Measurements from ENCODE around the gene CLEC19A.
A peak's percentile ranks its signal among the peaks of the same experiment; 100 is the strongest.
"Not testable (repeated sequence)": the region's sequence is repeated elsewhere in the genome, so short reads cannot be mapped to it uniquely, and the experiment has no call there.

CLEC19A gene

GRCh38 chr16:19287241-19287640, 1.7 kb downstream of the CLEC19A start:
- DNase-seq, result no peak

- no peak for DNase-seq
Measured at GRCh38 chr16:19288872-19289799, 3.6 kb downstream of the CLEC19A start.

DNA sequence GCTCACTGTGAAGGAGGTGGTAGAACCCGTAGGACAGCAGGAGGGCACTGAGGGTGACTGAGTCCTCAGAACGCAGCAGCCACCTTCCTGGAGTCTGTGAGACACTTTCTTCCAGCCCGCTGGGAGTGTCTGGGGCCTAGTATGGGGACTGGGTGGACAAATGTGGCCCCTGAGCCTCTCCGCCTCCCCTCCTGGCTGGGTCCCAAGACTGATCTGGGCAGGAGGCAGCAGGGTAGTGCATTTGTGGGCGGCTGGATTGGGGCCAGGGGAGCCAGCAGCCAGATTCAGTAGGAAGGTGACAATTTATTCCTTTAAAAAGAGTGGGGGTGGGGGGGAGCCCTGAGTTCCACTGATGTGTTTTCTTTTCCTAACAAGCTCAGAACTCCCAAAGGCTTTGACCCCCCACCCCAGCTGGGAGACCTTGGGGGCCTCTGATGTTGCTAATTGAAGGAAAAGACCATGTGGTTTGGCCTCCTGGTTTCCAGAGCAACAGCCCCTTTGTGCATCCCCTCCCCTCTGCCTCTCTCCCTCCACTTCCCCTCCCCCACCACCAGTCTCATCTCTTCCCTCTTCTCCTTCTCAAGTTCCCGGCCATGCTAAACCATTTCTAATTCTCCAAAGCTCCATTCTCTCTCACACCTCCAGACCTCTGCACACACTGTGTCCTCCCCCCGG, 4.4 kb downstream of the CLEC19A start:
- no peak for DNase-seq

GRCh38 chr16:19290860-19291259, 5.3 kb downstream of the CLEC19A start:
- DNase-seq, result no peak

DNA sequence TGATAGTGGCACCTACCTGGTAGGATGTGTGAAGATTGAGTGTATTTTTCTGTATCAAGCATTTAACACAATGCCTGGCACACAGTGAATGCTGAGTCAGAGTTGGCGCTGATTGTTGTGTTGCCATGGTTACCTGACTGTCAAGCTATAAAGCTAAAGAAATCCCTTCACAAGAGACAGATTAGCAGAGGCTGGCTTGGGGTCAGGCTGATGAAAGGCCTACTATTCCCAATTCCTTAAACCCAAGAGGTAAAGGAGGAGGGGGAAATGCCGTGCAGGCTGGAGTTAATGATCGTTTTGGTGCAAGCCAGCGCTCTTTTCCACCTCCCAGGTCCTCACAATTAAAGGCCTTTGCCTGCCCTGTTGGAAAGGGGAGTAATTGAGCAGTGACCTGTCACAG, 5.9 kb downstream of the CLEC19A start:
- DNase-seq, result no peak

DNA sequence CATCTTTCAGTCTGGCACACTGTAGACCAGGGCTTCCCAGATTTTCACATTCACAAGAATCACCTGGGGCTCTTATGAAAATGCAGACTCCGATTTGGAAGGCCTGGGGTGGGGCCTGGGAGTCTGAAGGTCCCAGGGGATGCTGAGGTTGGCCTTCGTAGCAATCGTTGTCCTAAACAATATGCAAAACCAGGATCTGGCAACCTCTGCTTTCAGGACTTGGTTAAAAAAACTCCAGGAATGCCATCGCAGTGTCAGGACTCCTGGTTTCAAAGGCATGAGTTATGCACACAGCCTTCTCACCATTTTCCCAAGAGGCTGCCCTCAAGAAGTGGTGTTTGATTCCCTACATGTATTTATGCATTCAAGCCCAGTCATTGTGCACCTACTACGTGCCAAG, 6.7 kb downstream of the CLEC19A start:
- DNase-seq, result no peak

DNA sequence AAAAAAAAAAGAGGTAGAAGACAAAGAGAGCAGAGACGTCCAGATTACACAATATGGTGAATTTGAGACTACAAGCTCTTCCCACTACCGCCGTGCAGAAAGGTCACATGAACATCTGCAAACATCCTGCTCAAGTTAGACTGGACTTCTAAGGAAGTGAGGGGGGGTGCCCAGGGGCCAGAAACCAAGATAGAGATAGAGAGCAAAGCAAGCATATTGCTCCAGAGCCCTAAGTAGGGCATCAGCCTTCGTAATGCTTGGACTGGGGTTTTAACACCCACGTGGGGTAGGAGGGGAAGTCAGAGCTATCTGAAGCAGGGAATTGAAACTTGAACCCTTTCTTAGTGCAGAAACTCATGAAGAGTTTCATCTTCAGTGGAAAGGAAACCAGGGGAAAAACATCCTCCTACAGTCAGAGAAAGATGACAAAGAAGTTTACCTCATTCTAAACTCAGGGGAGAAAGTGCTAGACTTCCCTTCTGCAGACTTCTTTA, 8.7 kb downstream of the CLEC19A start:
- DNase-seq, result peak; percentile 6

DNA sequence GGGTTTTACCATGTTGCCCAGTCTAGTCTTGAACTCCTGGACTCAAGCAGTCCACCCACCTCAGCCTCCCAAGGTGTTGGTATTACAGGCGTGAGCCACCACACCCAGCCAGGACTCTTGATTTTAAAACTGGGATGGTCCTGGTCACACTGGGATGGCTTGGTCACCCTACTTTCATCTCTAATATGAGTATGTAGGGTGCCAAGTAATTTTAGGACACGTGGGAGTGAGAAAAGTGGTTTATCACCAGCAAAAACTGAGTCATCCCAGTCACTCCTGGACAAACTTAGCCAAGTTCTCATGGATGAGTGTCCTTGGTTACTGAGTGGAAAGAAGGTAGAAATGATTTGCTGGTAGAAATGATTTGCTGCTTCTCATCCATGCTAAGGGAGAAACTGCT, 9.9 kb downstream of the CLEC19A start:
- DNase-seq, result no peak

- no peak for DNase-seq
Measured at GRCh38 chr16:19297454-19297853, 11.9 kb downstream of the CLEC19A start.

- DNase-seq, result no peak
Measured at GRCh38 chr16:19299565-19299964, 14.0 kb downstream of the CLEC19A start.

GRCh38 chr16:19301931-19302330, 16.4 kb downstream of the CLEC19A start:
- DNase-seq, result no peak

DNA sequence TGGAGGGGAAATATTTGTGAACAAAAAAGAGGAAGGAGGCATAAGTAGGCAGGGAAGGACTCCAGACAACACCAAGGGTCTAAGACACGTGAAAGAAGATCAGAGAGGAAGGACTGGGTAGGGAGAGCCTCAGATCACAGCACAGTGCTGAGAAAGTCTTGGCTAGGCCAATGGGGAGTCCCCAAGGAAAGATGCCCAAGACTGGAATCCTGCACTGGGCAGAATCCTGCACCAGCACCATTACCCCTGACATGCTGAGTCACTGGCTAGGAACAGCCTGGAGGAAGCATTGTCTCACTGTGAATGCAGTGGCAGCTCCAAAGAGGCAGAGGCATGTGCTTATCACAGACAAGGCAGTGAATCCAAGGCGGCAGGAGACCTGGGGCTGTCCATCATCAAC, 19.2 kb downstream of the CLEC19A start:
- no peak for DNase-seq

DNA sequence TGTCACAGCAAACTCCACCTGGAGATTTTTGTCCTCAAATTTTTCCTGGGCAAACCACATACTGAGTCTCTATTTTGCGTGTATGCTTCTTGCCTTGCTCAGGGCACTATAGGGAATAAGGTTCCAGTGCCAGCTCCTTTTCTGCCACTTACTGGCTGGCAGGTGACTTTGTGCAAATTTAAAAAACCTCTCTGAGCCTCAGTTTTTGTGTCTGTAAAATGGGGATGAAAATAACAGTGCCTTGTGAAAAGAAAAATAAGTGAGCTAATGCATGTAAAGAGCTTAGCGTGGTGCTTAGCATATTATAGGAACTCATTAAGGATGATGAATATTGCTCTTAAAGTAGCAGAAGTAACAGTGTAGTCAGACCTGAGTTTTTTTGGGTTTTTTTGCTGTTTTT, 19.9 kb downstream of the CLEC19A start:
- no peak for DNase-seq

GRCh38 chr16:19307587-19308241, 22.2 kb downstream of the CLEC19A start:
- no peak for DNase-seq

GRCh38 chr16:19308392-19308791, 22.9 kb downstream of the CLEC19A start:
- no peak for DNase-seq

DNA sequence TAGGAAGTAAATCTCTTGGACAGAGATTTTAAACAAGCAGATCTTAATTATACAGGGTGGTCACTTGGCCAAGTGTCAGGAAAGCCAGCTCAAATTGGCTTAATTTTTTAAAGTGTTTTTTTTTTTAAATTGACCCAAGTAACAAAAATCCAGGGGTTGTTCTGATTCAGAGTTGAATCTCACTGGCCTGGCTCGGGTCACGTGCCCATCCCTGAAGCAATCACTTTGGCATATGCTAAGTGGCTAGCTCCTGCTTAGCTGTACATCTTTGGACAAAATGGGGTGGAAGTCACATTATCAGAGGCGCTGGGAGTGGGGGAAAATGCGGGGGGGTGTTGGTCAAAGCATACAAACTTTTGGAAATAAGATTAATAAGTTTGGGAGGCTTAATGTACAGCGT, 23.6 kb downstream of the CLEC19A start:
- no peak for DNase-seq

DNA sequence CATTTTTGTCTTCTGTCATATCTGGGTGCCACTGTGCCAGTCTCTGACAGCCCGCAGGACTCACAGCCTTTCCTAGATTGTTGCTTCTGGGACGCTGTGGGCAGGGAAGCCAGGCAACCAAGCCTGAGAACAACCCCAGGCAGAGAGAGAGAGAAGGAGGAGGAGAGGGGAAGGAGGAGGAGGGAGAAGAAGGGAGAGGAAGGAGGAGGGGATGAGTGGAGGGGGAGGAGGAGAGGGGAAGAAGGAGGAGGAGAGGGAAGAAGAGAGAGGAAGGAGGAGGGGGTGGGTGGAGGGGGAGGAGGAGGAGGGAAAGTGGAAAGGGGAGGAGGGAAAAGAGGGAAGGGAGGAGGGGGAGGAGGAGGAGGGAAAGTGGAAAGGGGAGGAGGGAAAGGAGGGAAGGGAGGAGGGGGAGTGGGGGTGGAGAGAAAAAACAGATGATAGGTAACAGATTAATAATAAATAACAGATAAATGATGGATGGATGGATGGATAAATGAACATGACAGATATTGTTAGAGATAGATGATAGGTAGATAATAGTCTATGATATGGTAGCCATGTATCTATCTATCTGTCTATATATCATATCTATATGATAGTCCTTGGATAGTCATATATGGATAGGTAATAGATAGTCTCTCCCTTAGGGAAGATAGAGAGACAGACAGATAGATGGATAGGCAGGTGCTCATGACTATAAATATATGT, 29.3 kb downstream of the CLEC19A start:
- no peak for DNase-seq

DNA sequence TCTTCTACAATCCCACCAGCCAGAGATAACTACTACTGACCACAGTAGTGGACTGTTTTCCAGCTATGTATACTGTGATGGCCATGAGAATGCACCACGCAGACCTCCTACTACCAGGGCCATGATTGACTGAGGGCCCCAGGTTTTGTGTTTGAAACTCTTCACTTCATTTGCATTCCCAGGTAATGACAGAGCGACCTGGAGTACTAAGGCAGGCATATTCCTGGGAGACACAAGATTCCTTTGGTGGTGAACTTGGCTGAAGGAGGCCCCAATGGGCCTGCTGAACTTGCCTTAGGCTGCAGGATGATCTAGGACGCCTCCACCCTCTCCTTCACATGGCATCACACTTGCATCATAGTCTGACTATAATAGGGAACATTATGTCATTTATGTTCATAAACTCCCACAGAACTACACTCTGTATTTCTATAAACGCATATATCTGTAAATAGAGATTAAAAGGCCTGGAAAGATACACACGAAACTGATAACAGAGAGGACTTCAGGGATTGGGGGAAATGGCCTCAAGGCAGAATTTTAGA, 30.4 kb downstream of the CLEC19A start:
- no peak for DNase-seq

- DNase-seq, result no peak
Measured at GRCh38 chr16:19316846-19317245, 31.3 kb downstream of the CLEC19A start.

DNA sequence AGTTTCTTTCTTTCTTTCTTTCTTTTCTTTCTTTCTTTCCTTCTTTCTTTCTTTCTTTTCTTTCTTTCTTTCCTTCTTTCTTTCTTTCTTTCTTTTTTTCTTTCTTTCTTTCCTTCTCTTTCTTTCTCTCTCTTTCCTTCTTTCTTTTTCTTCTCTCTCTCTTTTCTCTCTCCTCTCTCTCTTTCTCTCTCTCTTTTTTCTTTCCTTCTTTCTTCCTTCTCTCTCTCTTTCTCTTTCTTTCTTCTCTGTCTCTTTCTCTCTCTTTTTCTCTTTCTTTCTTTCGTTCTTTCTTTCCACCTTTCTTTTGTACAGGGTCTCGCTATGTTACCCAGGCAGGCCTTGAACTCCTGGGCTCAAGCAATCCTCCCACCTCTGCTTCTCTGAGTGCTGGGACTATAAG, 35.7 kb downstream of the CLEC19A start:
- not testable (repeated sequence) for DNase-seq

- no peak for DNase-seq
Measured at GRCh38 chr16:19323596-19323995, 38.1 kb downstream of the CLEC19A start.

GRCh38 chr16:19328364-19328763, 42.8 kb downstream of the CLEC19A start:
- no peak for DNase-seq

- no peak for DNase-seq
Measured at GRCh38 chr16:19329932-19330331, 44.4 kb downstream of the CLEC19A start.

Measured in stimulated activated CD4-positive, alpha-beta T cell treated with anti-CD3 and anti-CD28 coated beads, Interleukin-12 subunit alpha, Interleukin-12 subunit beta, amount 100 ng/mL, for 4 hours (primary cell).